Midbrain (tissue), 1 donor: Measurements from ENCODE around the gene TAS1R3.
"Not testable (repeated sequence)": the region's sequence is repeated elsewhere in the genome, so short reads cannot be mapped to it uniquely, and the experiment has no call there.

Source experiments
- DNase-seq: peaks from one replicate; lab custom pipeline; 2025; lab: John Stamatoyannopoulos, UW

The TAS1R3 gene

GRCh38 chr1:1309251-1310108, 21.6 kb upstream of the TAS1R3 start:
- no peak for DNase-seq

GRCh38 chr1:1310109-1310385, 21.0 kb upstream of the TAS1R3 start:
- DNase-seq = no peak

GRCh38 chr1:1310476-1311053, 20.5 kb upstream of the TAS1R3 start:
- DNase-seq = no peak

DNA sequence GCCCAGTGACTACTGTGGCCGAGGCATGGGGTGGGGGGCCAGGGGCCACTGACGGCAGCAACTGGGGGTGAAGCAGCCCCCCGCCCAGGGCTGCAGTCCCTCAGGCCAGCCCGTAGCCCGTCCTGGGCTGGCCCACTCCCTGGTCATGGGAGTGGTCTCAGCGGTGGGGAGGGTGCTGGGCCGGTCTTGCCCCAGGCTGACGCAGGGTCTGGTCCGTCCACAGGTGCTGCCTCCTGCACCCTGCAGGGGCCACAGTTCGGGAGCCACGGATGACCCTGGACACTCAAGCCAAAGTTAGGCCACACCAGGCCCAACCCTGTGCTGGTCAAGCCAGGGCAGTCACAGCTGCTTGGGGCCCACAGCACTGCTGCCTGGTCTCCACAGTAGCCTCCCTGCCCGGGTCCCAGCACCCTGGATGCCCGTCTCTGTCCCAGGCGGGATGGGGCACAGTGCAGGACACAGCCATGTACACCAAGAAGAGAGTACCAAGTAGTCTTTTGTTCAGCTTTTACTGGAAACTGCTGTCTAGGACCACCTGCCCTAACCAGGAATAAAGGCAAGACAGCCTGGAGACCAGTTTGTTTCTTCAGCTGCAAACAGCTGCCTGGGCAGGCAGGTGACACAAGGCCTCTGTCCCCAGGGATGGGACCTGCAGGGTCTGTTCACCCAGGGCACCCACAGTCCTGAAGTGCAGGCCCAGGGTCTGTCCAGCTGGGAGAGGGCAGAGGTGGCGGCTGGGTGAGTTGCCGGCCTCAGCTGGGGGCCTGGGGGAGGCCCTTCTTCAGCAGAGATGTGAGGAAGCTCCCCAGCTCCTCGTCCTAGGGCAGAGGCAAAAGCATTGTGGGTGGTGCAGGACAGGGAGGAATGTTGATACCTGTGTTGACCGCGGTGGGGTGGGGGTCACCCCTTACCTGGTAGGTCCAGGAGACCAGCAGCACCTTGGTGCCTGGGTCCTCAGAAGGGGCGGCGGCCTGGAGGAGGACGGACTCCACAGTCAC, 19.7 kb upstream of the TAS1R3 start:
- DNase-seq = no peak

- DNase-seq = no peak
Measured at GRCh38 chr1:1312450-1313314, 18.4 kb upstream of the TAS1R3 start.

GRCh38 chr1:1313500-1314236, 17.4 kb upstream of the TAS1R3 start:
- DNase-seq = no peak

DNA sequence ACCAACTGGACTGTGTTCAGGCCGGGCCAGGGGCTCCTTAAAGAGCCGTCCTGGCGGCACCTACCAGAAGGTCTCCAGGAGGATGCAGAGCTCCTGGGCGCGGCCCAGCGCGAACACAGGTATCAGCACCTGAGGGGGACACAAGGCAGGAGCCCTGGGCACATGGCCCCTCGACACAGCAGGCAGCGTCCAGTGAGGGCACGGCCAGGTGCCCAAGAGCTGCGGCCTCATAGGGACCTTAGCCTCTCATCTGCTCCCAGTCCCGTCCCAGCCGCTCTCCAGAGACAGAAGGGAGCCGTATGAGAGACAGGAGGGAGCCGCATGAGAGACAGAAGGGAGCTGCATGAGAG, 16.9 kb upstream of the TAS1R3 start:
- DNase-seq = no peak

GRCh38 chr1:1314678-1315335, 16.3 kb upstream of the TAS1R3 start:
- no peak for DNase-seq

- no peak for DNase-seq
Measured at GRCh38 chr1:1315435-1315954, 15.6 kb upstream of the TAS1R3 start.

GRCh38 chr1:1316199-1316598, 14.9 kb upstream of the TAS1R3 start:
- not testable (repeated sequence) for DNase-seq

- DNase-seq = no peak
Measured at GRCh38 chr1:1317420-1317819, 13.7 kb upstream of the TAS1R3 start.

GRCh38 chr1:1318131-1318652, 12.9 kb upstream of the TAS1R3 start:
- no peak for DNase-seq

DNA sequence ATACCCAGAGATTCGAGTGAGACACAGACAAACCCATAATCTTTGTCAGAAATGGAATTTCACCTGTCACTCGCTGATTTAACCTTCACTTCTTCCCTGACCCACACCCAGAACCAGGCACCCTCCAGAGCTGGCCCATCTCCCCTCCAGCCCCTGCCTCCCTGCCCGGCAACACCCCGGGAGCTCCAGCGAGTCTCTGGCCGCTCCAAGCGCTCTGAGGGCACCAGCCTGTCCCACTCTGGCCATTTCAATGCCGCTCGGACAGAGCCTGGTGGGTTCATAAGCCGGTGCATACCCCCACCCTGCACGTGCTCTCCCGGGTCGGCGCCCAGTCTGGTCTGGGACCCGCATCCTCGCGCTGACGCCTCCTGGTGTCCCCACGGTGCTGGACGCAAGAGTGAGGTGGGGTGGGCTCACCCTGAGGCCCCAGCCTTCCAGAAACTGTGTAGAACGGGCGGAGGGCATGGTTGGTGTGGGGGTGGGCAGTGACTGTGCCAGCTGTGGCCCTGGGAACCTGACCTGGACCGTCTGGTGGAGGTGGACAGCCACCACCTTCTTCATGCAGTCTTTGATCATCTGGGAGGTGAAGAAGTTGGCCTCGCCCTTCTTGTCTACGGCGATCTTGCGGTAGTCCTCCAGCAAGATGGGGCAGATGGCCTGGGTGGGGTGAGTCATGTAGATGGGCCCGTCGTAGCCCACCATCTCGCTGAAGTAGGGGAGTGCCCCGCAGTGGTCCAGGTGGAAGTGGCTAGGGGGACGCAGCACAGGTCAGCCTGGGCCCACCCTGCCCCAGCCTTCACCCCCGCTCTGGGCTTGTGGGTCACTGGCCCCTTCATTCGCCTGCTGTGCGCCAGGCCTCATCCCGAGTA, 12.1 kb upstream of the TAS1R3 start:
- DNase-seq = no peak

GRCh38 chr1:1319646-1319941, 11.5 kb upstream of the TAS1R3 start:
- no peak for DNase-seq

DNA sequence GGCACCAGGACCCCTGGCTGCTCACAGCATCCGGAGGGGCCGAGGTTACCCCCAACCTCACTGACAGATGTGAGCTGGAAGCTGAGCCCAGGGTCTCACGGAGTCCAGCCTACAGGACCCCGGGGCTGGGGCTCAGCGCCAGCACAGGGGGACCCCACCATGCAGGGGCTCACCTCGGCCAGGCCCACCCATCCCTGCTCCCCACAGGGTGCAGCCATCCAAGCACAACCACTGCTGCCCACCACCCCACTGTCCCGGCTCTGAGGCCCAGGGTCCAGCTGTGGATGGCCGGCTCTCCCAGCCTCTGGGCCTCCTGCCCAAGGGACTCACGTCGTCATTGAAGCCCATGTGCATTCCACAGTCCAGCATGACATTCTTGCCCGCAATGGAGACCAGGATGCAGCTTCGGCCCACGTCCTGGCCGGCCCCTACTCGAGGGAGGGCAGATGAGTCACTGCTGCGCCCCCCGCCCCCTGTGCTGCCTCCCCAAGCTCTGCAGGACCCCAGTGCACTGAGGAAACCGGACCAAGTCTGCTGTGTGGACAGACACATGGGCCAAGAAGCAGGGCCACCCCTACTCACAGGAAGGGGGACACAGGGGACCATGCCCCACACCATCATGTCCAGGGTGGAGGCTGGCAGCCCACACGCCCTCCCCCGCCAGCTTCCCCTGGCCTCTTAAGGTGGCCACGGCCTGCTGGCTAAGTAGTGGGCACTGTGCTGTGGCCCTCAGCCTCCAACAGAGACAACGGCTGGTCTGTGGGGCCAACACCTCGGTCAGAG, 10.2 kb upstream of the TAS1R3 start:
- no peak for DNase-seq

- DNase-seq = no peak
Measured at GRCh38 chr1:1321477-1321876, 9.6 kb upstream of the TAS1R3 start.

DNA sequence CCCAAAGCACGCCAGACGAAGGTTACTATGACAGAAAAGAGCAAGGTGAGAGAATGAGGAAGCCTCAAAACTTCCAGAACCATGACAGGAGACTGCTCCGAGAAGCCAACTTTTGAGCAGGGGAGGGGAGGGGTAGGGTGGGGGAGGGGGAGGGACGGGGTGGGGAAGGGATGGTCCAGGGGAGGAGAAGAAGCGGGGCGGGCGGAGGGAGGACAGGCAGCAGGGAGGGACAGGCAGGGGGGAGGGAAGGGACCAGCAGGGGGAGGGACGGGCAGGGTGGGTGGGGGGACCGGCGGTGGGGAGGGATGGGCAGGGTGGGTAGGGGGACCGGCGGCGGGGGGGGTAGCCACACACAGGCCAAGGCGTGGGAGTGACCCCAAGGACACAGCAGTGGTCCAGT, 8.7 kb upstream of the TAS1R3 start:
- no peak for DNase-seq

DNA sequence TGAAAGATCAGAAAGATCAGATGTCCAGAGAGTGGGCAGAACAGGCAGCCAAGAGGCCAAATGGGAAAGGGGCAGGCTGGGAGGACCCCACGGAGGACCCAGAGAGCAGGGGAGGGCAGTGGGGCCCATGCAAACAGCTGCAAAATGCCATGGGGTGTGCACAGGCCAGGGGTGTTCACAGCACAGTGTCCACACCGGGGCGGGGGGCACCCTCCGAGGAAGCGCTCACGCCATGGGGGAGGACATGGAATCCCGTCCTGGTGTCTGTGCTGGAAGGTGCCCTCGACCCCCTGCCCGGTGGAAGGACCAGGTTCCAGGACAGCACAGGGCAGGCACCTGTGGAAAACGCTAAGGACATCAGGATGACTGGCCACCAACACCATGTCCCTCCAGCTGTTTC, 8.1 kb upstream of the TAS1R3 start:
- DNase-seq = no peak
